K562 (cell line): ENCODE measurements around the gene FPGS. TPM values are rescaled to one million over a fixed set of nuclear protein-coding genes. Genes with fewer than 3 reads are reported as not detected.

Experiments
- MGA ChIP-seq: fragments of 450-650 bp; IDR thresholded peaks from 2 replicates; pipeline ENCODE4 v1.6.1; 2016; ENCODE audit warnings: mild to moderate bottlenecking, moderate library complexity
- PHB2 ChIP-seq: fragments of 450-650 bp; IDR thresholded peaks from 2 replicates; pipeline ENCODE4 v1.6.1; 2017; ENCODE audit warnings: low read depth
- SREBF1 ChIP-seq: fragments of 150-350 bp; IDR thresholded peaks from 2 replicates; pipeline ENCODE4 v1.6.1; 2014; ENCODE audit warnings: antibody characterized with exemption, low read depth, low read length, borderline replicate concordance
- SUPT5H ChIP-seq: fragments of 450-650 bp; IDR thresholded peaks from 2 replicates; pipeline ENCODE4 v1.6.1; 2016
- ZBTB43 ChIP-seq: sonication (generic); formaldehyde crosslinking; IDR thresholded peaks from 2 replicates; pipeline ENCODE4 v1.8.0; 2023; ENCODE audit warnings: mild to moderate bottlenecking, missing genetic modification reagents
- ZNF609 ChIP-seq: sonication (generic); formaldehyde crosslinking; IDR thresholded peaks from 2 replicates; pipeline ENCODE4 v1.8.1; 2023; ENCODE audit warnings: missing genetic modification reagents, mild to moderate bottlenecking, borderline replicate concordance
- polyA plus RNA-seq, 8 experiments: library from polyadenylated mRNA; depleted of rRNA in 4 of 8; stranded (reverse) in 5 of 8; unstranded in 3 of 8; fragments of >200 nt; fragmentation: Nextera tagmentation in 2 of 8; fragmentation: Illumina TruSeq in 1 of 8; extraction: Ambion mirVana in 2 of 8; extraction: Trizol in 1 of 8; gene quantifications; 2 replicates each; pipeline versions ENCODE4 v1.2.1 to v1.2.3, GENCODE V29; 2011 to 2014; ENCODE audit warnings: inconsistent platforms in 1 of 8, missing spikeins in 1 of 8
- total RNA-seq, 7 experiments: library from RNA; depleted of rRNA in 6 of 7; stranded (reverse); fragments of >200 nt in 6 of 7; fragmentation: Illumina TruSeq in 2 of 7; extraction: Trizol in 2 of 7; gene quantifications; 2 replicates each; pipeline versions ENCODE4 v1.2.1 to v1.2.3, GENCODE V29; 2011 to 2021; ENCODE audit warnings: low replicate concordance in 1 of 7

The FPGS gene
- total and polyA plus RNA-seq, 9 of the 15 experiments (the other 6 are each of a cell fraction or from before 2014, with no cell fraction given): 0.84 to 86.4 (median 59.2) TPM

DNA sequence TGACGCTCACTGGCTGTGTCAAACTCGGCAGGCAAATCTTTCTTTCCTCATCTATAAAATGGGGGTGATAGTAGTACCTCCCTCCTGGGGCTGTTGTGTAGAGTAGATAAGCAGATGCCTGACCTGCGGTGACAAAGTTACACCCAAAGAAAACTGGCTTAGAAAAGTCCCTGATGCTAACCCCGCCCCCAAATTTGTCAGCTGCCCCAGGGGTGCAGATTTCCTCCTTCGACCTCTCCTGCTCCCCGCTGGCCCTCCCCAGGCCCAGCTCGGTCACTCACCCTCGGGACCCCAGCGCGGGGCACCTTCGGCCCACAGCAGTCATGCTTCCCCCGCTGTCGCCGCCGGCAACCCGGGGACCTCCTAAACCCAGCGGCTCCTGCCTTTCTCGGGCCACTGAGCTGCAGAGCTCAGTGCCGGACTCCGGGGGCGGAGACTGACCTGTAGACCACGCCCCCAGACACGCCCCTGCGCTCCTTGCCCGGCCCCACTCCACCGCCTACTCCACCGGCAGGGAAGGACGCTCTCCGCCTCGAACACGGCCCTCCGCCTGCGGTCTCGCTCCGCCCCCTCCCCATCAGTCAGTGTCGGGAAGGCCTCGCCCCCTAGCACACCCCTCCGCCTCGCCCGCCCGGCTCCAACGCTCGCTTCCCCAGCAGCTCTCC lies 31.6 kb upstream of the FPGS start (continued):
- TF ChIP-seq MGA (no peak), SREBF1 (no peak), ZBTB43 (CRISPR knock-in tag) (no peak), ZNF609 (CRISPR knock-in tag) (no peak), PHB2 (no peak), SUPT5H (no peak)
